Prostate gland (tissue), 2 donors: Measurements from ENCODE around the gene SELENOP.
A peak's percentile ranks its signal among the peaks of the same experiment; 100 is the strongest.

Experiments
- POLR2AphosphoS5 ChIP-seq: sonication (generic); formaldehyde crosslinking; IDR thresholded peaks from one replicate; pipeline ENCODE4 v1.6.1; 2017; ENCODE audit warnings: antibody characterized with exemption
- TF ChIP-seq, protein P1 (sequence below), 4 experiments: fragments of 200-600 bp in 2 of 4; fragments of 450-650 bp in 2 of 4; sonication (generic) in 2 of 4; IDR thresholded peaks; 1 replicate in 3 of 4; 2 replicates in 1 of 4; pipeline ENCODE4 v1.5.1; 2016 to 2019; ENCODE audit warnings: antibody characterized with exemption in 4 of 4, mild to moderate bottlenecking in 2 of 4, moderate library complexity in 2 of 4

DNA sequence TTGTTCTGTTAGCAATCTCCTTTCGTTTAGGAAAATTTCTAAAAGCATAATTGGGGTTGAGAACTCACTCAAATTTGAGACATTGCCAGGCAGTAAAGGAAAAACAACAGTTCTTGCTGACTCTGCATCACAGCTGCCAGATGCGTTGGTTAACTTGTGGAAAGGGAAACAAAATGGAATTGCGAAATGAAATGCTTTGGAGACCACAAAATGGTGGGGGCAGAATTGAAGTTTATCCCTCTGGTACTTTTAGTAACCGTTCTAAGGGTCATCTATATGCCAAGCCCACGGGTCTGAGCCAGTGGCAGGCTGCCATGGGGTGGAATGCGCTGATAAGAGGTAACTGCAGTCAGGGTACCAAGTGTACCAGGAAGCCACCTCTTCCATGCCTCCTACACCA is 28.6 kb upstream of the SELENOP start:
- TF ChIP-seq, protein P1, sequence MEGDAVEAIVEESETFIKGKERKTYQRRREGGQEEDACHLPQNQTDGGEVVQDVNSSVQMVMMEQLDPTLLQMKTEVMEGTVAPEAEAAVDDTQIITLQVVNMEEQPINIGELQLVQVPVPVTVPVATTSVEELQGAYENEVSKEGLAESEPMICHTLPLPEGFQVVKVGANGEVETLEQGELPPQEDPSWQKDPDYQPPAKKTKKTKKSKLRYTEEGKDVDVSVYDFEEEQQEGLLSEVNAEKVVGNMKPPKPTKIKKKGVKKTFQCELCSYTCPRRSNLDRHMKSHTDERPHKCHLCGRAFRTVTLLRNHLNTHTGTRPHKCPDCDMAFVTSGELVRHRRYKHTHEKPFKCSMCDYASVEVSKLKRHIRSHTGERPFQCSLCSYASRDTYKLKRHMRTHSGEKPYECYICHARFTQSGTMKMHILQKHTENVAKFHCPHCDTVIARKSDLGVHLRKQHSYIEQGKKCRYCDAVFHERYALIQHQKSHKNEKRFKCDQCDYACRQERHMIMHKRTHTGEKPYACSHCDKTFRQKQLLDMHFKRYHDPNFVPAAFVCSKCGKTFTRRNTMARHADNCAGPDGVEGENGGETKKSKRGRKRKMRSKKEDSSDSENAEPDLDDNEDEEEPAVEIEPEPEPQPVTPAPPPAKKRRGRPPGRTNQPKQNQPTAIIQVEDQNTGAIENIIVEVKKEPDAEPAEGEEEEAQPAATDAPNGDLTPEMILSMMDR (IDR thresholded peaks at IDR 0.05): no peak
- peak; percentile 77 for TF ChIP-seq POLR2AphosphoS5
